ENCODE data around the gene SHC1.

Gene SHC1

DNA sequence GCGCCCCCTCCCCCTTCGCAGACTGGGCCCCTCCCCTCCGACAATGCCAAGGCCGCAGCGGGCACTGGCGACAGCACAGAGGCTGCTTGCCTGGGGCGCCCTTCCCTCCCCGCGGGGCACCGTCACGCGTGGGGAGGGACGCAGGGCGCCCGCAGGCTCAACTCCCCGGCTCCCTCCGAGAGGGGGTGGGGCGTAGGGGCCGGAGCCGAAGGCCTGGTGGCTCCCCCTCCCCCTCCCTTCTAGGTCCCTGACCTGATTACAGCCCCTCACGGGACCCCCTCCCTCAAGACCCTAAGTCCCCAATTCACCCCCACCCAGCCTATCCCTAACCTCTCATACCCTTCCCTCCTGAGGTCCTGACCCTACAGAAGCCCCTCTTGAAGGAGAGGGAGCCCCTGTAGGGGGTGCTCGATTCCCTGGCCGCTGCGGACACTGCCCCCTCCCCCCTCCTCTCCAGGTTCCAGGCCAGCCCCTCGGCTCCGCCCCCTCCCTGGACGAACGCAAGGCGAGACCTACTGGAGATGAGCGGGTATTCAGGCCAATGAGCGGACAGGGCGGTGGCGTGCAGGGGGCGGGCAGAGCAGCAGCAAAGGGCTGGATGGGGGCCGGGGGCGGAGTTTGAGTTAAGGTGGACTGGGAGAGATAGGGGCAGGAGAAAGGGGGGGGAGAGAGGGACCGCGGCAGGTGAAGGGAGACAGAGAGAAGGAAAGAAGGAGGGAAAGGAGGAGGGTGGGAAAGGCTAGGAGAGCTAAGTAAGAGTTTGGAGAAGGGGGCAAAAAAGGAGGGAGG lies 31.3 kb upstream of the SHC1 start (continued):
- TF ChIP-seq, protein P1, sequence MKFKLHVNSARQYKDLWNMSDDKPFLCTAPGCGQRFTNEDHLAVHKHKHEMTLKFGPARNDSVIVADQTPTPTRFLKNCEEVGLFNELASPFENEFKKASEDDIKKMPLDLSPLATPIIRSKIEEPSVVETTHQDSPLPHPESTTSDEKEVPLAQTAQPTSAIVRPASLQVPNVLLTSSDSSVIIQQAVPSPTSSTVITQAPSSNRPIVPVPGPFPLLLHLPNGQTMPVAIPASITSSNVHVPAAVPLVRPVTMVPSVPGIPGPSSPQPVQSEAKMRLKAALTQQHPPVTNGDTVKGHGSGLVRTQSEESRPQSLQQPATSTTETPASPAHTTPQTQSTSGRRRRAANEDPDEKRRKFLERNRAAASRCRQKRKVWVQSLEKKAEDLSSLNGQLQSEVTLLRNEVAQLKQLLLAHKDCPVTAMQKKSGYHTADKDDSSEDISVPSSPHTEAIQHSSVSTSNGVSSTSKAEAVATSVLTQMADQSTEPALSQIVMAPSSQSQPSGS (tag by site-specific recombination; IDR thresholded peaks at IDR 0.05; ENCODE audit: low read depth) = peak; percentile 8; the same call in 1 of the 2 replicates
- TF ChIP-seq ZNF10 (tag by site-specific recombination; IDR thresholded peaks at IDR 0.05) = peak; percentile 73; the same call in 1 of the 2 replicates
- no peak for TF ChIP-seq FEZF1 (tag by site-specific recombination; IDR thresholded peaks at IDR 0.05)
- TF ChIP-seq ZNF157 (tag by site-specific recombination; IDR thresholded peaks at IDR 0.05) = no peak
- TF ChIP-seq ZNF174 (tag by site-specific recombination; IDR thresholded peaks at IDR 0.05) = no peak
- no peak for TF ChIP-seq MEIS1 (CRISPR knock-in tag; IDR thresholded peaks at IDR 0.05; ENCODE audit: borderline replicate concordance)
- TF ChIP-seq, protein P2, sequence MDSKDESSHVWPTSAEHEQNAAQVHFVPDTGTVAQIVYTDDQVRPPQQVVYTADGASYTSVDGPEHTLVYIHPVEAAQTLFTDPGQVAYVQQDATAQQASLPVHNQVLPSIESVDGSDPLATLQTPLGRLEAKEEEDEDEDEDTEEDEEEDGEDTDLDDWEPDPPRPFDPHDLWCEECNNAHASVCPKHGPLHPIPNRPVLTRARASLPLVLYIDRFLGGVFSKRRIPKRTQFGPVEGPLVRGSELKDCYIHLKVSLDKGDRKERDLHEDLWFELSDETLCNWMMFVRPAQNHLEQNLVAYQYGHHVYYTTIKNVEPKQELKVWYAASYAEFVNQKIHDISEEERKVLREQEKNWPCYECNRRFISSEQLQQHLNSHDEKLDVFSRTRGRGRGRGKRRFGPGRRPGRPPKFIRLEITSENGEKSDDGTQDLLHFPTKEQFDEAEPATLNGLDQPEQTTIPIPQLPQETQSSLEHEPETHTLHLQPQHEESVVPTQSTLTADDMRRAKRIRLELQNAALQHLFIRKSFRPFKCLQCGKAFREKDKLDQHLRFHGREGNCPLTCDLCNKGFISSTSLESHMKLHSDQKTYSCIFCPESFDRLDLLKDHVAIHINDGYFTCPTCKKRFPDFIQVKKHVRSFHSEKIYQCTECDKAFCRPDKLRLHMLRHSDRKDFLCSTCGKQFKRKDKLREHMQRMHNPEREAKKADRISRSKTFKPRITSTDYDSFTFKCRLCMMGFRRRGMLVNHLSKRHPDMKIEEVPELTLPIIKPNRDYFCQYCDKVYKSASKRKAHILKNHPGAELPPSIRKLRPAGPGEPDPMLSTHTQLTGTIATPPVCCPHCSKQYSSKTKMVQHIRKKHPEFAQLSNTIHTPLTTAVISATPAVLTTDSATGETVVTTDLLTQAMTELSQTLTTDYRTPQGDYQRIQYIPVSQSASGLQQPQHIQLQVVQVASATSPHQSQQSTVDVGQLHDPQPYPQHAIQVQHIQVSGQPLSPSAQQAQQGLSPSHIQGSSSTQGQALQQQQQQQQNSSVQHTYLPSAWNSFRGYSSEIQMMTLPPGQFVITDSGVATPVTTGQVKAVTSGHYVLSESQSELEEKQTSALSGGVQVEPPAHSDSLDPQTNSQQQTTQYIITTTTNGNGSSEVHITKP (tag by site-specific recombination; IDR thresholded peaks at IDR 0.05) = peak; percentile 79
- no peak for TF ChIP-seq ZNF658 (tag by site-specific recombination; IDR thresholded peaks at IDR 0.05)
- no peak for TF ChIP-seq ZNF670 (tag by site-specific recombination; IDR thresholded peaks at IDR 0.05; ENCODE audit: low read depth)
- no peak; the same call in 1 of the 2 replicates for TF ChIP-seq ZNF629 (tag by site-specific recombination; IDR thresholded peaks at IDR 0.05)
- TF ChIP-seq, protein P3, sequence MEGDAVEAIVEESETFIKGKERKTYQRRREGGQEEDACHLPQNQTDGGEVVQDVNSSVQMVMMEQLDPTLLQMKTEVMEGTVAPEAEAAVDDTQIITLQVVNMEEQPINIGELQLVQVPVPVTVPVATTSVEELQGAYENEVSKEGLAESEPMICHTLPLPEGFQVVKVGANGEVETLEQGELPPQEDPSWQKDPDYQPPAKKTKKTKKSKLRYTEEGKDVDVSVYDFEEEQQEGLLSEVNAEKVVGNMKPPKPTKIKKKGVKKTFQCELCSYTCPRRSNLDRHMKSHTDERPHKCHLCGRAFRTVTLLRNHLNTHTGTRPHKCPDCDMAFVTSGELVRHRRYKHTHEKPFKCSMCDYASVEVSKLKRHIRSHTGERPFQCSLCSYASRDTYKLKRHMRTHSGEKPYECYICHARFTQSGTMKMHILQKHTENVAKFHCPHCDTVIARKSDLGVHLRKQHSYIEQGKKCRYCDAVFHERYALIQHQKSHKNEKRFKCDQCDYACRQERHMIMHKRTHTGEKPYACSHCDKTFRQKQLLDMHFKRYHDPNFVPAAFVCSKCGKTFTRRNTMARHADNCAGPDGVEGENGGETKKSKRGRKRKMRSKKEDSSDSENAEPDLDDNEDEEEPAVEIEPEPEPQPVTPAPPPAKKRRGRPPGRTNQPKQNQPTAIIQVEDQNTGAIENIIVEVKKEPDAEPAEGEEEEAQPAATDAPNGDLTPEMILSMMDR (tag by site-specific recombination; IDR thresholded peaks at IDR 0.05) = peak; percentile 95
- peak; percentile 51; the same call in 1 of the 2 replicates for TF ChIP-seq ZNF324 (tag by site-specific recombination; IDR thresholded peaks at IDR 0.05)
- TF ChIP-seq, protein P4, sequence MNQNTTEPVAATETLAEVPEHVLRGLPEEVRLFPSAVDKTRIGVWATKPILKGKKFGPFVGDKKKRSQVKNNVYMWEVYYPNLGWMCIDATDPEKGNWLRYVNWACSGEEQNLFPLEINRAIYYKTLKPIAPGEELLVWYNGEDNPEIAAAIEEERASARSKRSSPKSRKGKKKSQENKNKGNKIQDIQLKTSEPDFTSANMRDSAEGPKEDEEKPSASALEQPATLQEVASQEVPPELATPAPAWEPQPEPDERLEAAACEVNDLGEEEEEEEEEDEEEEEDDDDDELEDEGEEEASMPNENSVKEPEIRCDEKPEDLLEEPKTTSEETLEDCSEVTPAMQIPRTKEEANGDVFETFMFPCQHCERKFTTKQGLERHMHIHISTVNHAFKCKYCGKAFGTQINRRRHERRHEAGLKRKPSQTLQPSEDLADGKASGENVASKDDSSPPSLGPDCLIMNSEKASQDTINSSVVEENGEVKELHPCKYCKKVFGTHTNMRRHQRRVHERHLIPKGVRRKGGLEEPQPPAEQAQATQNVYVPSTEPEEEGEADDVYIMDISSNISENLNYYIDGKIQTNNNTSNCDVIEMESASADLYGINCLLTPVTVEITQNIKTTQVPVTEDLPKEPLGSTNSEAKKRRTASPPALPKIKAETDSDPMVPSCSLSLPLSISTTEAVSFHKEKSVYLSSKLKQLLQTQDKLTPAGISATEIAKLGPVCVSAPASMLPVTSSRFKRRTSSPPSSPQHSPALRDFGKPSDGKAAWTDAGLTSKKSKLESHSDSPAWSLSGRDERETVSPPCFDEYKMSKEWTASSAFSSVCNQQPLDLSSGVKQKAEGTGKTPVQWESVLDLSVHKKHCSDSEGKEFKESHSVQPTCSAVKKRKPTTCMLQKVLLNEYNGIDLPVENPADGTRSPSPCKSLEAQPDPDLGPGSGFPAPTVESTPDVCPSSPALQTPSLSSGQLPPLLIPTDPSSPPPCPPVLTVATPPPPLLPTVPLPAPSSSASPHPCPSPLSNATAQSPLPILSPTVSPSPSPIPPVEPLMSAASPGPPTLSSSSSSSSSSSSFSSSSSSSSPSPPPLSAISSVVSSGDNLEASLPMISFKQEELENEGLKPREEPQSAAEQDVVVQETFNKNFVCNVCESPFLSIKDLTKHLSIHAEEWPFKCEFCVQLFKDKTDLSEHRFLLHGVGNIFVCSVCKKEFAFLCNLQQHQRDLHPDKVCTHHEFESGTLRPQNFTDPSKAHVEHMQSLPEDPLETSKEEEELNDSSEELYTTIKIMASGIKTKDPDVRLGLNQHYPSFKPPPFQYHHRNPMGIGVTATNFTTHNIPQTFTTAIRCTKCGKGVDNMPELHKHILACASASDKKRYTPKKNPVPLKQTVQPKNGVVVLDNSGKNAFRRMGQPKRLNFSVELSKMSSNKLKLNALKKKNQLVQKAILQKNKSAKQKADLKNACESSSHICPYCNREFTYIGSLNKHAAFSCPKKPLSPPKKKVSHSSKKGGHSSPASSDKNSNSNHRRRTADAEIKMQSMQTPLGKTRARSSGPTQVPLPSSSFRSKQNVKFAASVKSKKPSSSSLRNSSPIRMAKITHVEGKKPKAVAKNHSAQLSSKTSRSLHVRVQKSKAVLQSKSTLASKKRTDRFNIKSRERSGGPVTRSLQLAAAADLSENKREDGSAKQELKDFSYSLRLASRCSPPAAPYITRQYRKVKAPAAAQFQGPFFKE (tag by site-specific recombination; IDR thresholded peaks at IDR 0.05; ENCODE audit: borderline replicate concordance) = no peak
- TF ChIP-seq GLIS2 (tag by site-specific recombination; IDR thresholded peaks at IDR 0.05) = peak; percentile 96
- TF ChIP-seq ZNF19 (tag by site-specific recombination; IDR thresholded peaks at IDR 0.05; ENCODE audit: low read depth) = no peak
- TF ChIP-seq, protein P5, sequence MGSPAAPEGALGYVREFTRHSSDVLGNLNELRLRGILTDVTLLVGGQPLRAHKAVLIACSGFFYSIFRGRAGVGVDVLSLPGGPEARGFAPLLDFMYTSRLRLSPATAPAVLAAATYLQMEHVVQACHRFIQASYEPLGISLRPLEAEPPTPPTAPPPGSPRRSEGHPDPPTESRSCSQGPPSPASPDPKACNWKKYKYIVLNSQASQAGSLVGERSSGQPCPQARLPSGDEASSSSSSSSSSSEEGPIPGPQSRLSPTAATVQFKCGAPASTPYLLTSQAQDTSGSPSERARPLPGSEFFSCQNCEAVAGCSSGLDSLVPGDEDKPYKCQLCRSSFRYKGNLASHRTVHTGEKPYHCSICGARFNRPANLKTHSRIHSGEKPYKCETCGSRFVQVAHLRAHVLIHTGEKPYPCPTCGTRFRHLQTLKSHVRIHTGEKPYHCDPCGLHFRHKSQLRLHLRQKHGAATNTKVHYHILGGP (tag by site-specific recombination; IDR thresholded peaks at IDR 0.05) = no peak
- TF ChIP-seq ZNF792 (tag by site-specific recombination; IDR thresholded peaks at IDR 0.05) = peak; percentile 73; the same call in 1 of the 2 replicates
- no peak for TF ChIP-seq ZNF677 (tag by site-specific recombination; IDR thresholded peaks at IDR 0.05)
- TF ChIP-seq ZNF24 (tag by site-specific recombination; IDR thresholded peaks at IDR 0.05) = no peak; the same call in 1 of the 2 replicates
- TF ChIP-seq, protein P6, sequence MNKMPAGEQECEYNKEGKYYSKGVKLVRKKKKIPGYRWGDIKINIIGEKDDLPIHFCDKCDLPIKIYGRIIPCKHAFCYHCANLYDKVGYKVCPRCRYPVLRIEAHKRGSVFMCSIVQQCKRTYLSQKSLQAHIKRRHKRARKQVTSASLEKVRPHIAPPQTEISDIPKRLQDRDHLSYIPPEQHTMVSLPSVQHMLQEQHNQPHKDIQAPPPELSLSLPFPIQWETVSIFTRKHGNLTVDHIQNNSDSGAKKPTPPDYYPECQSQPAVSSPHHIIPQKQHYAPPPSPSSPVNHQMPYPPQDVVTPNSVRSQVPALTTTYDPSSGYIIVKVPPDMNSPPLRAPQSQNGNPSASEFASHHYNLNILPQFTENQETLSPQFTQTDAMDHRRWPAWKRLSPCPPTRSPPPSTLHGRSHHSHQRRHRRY (tag by site-specific recombination; IDR thresholded peaks at IDR 0.05) = peak; percentile 24; the same call in 1 of the 2 replicates
- no peak for TF ChIP-seq ZNF664 (tag by site-specific recombination; IDR thresholded peaks at IDR 0.05)
- TF ChIP-seq, protein P7, sequence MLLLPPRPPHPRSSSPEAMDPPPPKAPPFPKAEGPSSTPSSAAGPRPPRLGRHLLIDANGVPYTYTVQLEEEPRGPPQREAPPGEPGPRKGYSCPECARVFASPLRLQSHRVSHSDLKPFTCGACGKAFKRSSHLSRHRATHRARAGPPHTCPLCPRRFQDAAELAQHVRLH (tag by site-specific recombination; IDR thresholded peaks at IDR 0.05) = peak; percentile 27; the same call in 1 of the 2 replicates
- TF ChIP-seq ZNF48 (tag by site-specific recombination; IDR thresholded peaks at IDR 0.05) = no peak

All from HEK293 (cell line).